Measurements from ENCODE around the gene VWA1. TPM values are rescaled to one million over a fixed set of nuclear protein-coding genes. Genes with fewer than 3 reads are reported as not detected.

VWA1 gene
- total and polyA plus RNA-seq, 10 of the 15 experiments (the other 5 are each of a cell fraction or from before 2014, with no cell fraction given) = 0.02 to 1.7 (median 0.32) TPM; not detected in 2

DNA sequence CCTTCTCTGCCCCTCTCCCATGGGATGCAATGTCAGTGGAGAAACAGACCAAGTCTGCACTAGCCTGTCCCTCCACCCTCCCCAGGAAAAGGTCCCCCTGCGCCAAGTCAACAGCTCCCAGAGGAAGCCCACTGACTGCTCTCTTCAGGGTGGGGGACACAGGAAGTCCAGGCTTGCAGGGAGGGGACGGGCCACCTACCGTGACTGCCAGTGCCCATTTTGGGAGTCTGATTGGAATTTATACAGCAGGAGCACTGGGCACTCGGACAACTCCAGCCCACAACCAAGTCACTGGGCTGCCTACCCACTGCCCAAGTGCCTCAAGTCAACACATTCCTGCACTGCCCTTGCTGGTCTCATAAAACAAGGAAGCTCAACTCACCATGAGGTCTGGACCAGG lies 42.5 kb upstream of the VWA1 start:
- Histone ChIP-seq H3K9ac (ENCODE audit: control insufficient read depth, insufficient read depth, low read length) (no peak overlapping the region), H3K9me3 (replicated peaks; ENCODE audit: control insufficient read depth, insufficient read depth, low read length) (no peaks in the 10 kb centered on the region), H2AFZ (ENCODE audit: control insufficient read depth, low read depth, low read length) (no peak overlapping the region), H4K20me1 (ENCODE audit: control insufficient read depth, insufficient read depth) (no peaks in the 10 kb centered on the region), H3K4me2 (ENCODE audit: control insufficient read depth, insufficient read depth) (no peak overlapping the region), H3K27me3 (replicated peaks in 1 of 2; ENCODE audit: control insufficient read depth in 2 of 2, insufficient read depth in 2 of 2, low read length in 1 of 2) (no peaks in the 10 kb centered on the region), H3K4me3 (no peak overlapping the region), H3K27ac (ENCODE audit: control insufficient read depth, insufficient read depth) (no peak overlapping the region), H3K36me3 (ENCODE audit: control insufficient read depth in 2 of 2, insufficient read depth in 2 of 2, low read length in 1 of 2) (peaks cover 37 to 49% of the 10 kb centered on the region in 2 experiments), H3K4me1 (ENCODE audit: control insufficient read depth, insufficient read depth, low read length) (peaks cover 9% of the 10 kb centered on the region), H3K79me2 (ENCODE audit: control insufficient read depth, insufficient read depth, low read length) (peaks cover 16% of the 10 kb centered on the region)
- FAIRE-seq (no peak), ATAC-seq (no peak), DNase-seq (ENCODE audit: low read depth, low spot score) (no peak)
- ChIA-PET POLR2A (no interaction called here), RAD21 (ENCODE audit: unreplicated experiment) (no interaction called here), SMC1A (ENCODE audit: uncharacterized antibody, unreplicated experiment) (no interaction called here), CTCF (no interaction called here)
- intact Hi-C loops (cut with micrococcal nuclease; ENCODE audit: unreplicated experiment) = no loop called here
- WGBS (ENCODE audit: insufficient coverage, insufficient replicate concordance, low lambda C conversion rate, missing lambda C conversion rate) = 93% methylated on average over 4 of the region's 4 CpGs
- in situ Hi-C loops (cut with MboI) = no loop called here
- TF ChIP-seq HDGF (IDR thresholded peaks at IDR 0.05) = no peak
- no peak for TF ChIP-seq HCFC1 (IDR thresholded peaks at IDR 0.05; ENCODE audit: low read length)
- no peak for TF ChIP-seq SUZ12 (IDR thresholded peaks at IDR 0.05; ENCODE audit: unreplicated experiment)
- no peak for TF ChIP-seq NKRF (conservative IDR thresholded peaks at IDR 0.05)
- TF ChIP-seq KDM1A (IDR thresholded peaks at IDR 0.05; ENCODE audit: borderline replicate concordance) = no peak
- no TSS peak for BruUV-seq (replicated peaks)

- Histone ChIP-seq H3K9me3 (replicated peaks; ENCODE audit: control insufficient read depth, insufficient read depth, low read length) (no peaks in the 10 kb centered on the region), H3K79me2 (ENCODE audit: control insufficient read depth, insufficient read depth, low read length) (peaks cover 20% of the 10 kb centered on the region), H2AFZ (ENCODE audit: control insufficient read depth, low read depth, low read length) (no peak overlapping the region), H3K27me3 (replicated peaks in 1 of 2; ENCODE audit: control insufficient read depth in 2 of 2, insufficient read depth in 2 of 2, low read length in 1 of 2) (no peaks in the 10 kb centered on the region), H4K20me1 (ENCODE audit: control insufficient read depth, insufficient read depth) (no peaks in the 10 kb centered on the region), H3K9ac (ENCODE audit: control insufficient read depth, insufficient read depth, low read length) (no peak overlapping the region), H3K27ac (ENCODE audit: control insufficient read depth, insufficient read depth) (no peak overlapping the region), H3K4me2 (ENCODE audit: control insufficient read depth, insufficient read depth) (no peak overlapping the region), H3K36me3 (ENCODE audit: control insufficient read depth in 2 of 2, insufficient read depth in 2 of 2, low read length in 1 of 2) (peaks cover 36 to 47% of the 10 kb centered on the region in 2 experiments), H3K4me3 (no peak overlapping the region), H3K4me1 (ENCODE audit: control insufficient read depth, insufficient read depth, low read length) (peaks cover 9% of the 10 kb centered on the region)
- WGBS (ENCODE audit: insufficient coverage, insufficient replicate concordance, low lambda C conversion rate, missing lambda C conversion rate) = 92% methylated on average over 11 of the region's 11 CpGs
- in situ Hi-C loops (cut with MboI) = no loop called here
- intact Hi-C loops (cut with micrococcal nuclease; ENCODE audit: unreplicated experiment) = no loop called here
- ChIA-PET RAD21 (ENCODE audit: unreplicated experiment) (no interaction called here), POLR2A (interaction anchor here (0.5 to 0.6 kb wide), 2 partner anchors 50 to 517 kb away, joined by 4 read pairs; no protein-coding TSS in a partner anchor), CTCF (no interaction called here), SMC1A (ENCODE audit: uncharacterized antibody, unreplicated experiment) (no interaction called here)
- no peak for FAIRE-seq
- ATAC-seq = no peak
- BruUV-seq (replicated peaks) = no TSS peak
- TF ChIP-seq POLR2A (IDR thresholded peaks at IDR 0.05; ENCODE audit: low read depth, low read length) = peak; percentile 46; the same call in 1 of the 2 replicates
- no peak for TF ChIP-seq ZNF207 (IDR thresholded peaks at IDR 0.05; ENCODE audit: borderline replicate concordance)
- no peak for DNase-seq (ENCODE audit: low read depth, low spot score)
Observed at GRCh38 chr1:1393428-1393827, 42.1 kb upstream of the VWA1 start.
